ENCODE measurements around the gene GJD4.
A peak's percentile ranks its signal among the peaks of the same experiment; 100 is the strongest.

The GJD4 gene

GRCh38 chr10:35605191-35605590 lies at the start of gene GJD4:
Gene GJD4, plus strand, starts transcription at chr10:35605341. Its CDS starts 227 bp downstream, at chr10:35605568.
- DNase-seq = no peak

- no peak for DNase-seq
Measured at GRCh38 chr10:35555962-35556930, 48.9 kb upstream of the GJD4 start.

DNA sequence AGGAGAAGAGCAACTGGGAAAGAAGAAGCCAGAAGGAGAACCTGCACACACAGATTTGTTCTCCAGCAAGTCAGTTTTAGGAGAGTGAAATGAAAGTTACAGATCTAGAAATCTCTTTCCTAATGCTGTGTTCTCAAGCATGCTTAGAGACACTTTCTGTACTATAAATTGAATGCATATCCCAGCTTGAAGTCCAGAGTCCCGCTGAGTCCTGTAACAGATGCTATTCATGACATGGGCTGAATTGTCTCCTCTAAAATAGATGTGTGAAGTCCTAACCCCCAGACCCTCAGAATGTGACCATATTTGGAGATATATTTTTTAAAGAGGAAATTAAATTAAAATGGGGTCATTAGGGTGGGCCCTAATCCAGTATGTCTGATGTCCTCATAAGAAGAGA lies 46.9 kb upstream of the GJD4 start:
- no peak for DNase-seq

DNA sequence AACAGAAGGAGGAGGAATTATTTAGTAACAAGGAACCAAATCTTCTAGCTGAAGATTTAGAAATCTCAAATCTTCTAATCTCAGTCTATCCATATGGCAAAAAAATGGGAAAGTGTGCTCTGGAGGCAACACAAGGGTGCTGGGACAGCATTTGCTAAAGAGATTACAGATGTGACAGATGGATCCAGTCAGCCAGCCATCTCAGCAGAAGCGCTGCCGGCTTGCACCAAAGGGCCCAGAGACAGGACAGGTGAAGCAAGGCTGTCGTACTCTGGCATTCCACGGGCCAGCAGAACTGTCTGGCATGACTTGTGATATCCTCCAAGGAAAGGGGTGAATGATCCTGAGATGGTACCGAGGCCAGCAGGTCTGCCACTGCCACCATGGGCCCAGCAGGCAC lies 45.7 kb upstream of the GJD4 start:
- no peak for DNase-seq

- no peak for DNase-seq
Measured at GRCh38 chr10:35561715-35562114, 43.4 kb upstream of the GJD4 start.

DNA sequence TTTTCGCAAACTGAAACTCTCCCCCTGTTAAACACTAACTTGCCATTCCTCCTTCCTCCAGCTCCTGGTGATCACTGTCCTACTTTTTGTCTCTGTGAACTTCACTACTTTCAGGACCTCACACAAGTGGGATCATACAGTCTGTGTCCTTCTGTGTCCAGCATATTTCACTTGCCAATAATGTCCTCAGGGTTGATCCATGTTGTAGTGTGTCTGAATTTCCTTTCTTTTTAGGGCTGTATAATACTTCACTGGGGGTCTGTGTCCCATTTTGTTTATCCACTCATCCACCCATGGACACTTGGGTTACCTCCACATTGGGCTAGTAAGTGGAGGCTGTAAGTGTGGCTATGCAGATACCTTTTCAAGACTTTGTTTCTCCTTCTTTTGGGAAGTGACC lies 42.7 kb upstream of the GJD4 start:
- DNase-seq = no peak

- peak; percentile 14 for DNase-seq
Measured at GRCh38 chr10:35563261-35563891, 41.8 kb upstream of the GJD4 start.

- DNase-seq = no peak
Measured at GRCh38 chr10:35564341-35564968, 40.7 kb upstream of the GJD4 start.

GRCh38 chr10:35565602-35566081 lies 39.5 kb upstream of the GJD4 start:
- DNase-seq = no peak

- DNase-seq = no peak
Measured at GRCh38 chr10:35567951-35568350, 37.2 kb upstream of the GJD4 start.

- no peak for DNase-seq
Measured at GRCh38 chr10:35568483-35569015, 36.6 kb upstream of the GJD4 start.

- no peak for DNase-seq
Measured at GRCh38 chr10:35569111-35569707, 35.9 kb upstream of the GJD4 start.

- DNase-seq = no peak
Measured at GRCh38 chr10:35569836-35570235, 35.3 kb upstream of the GJD4 start.

- DNase-seq = no peak
Measured at GRCh38 chr10:35570397-35570796, 34.7 kb upstream of the GJD4 start.

GRCh38 chr10:35572583-35572982 lies 32.6 kb upstream of the GJD4 start:
- no peak for DNase-seq

DNA sequence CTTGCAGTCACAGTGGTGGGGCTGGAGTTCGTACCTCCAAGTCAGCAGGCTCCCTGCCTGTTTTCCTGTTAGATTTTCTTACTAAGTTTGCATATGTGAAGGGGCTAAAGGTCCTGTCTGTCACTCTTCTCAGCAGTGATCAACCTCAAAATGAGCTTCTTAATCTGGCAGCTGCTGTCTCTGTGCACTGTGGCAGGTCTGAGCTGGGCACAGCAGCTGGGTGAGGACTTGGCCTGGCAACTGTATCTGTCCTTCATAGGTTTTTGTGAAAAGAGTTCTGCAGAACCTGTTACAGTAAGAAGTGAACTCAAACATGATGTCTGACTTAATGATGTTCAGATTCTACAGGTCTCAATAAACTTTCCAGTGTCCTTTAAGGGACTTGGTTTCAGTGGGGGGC lies 31.3 kb upstream of the GJD4 start:
- DNase-seq = no peak

DNA sequence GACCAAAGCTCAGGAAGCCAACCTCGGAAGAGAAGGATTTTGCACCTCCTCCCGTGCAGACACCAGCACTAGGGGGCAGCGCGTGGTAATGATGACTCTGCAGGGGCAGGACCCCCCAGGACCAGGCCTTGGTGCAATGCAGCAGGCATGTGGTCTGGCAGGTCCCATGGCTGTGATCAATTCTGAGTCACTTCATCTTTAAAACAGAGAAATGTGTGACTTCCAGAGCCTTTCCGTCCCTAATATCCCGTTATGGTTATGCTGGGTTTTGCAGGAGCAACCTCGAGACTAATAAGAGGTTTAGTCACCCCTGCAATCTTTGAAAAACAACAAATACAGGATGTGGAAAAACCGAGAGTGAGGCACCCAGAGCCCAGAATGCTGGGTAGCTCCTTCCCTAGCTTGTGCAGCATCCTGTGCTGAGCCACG lies 30.2 kb upstream of the GJD4 start:
- no peak for DNase-seq

DNA sequence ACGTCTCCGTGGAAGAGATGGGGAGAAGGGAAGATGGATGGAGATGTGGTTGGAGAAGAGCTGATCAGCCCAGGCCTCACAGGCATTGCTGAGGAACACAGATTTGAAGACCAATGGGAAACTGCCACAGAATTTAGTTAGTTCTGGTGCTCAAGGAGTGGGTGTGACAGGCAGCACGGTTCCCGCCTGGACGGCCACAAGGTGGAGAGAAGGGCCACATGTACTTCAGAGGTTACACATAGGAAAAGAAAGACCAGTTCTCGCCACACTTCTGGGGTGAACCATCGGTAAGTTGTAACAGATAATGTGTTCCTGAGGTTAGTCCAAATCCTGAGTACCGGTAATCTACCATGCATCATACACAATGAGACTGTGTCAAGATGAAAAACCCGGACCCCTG lies 29.5 kb upstream of the GJD4 start:
- DNase-seq = no peak

DNA sequence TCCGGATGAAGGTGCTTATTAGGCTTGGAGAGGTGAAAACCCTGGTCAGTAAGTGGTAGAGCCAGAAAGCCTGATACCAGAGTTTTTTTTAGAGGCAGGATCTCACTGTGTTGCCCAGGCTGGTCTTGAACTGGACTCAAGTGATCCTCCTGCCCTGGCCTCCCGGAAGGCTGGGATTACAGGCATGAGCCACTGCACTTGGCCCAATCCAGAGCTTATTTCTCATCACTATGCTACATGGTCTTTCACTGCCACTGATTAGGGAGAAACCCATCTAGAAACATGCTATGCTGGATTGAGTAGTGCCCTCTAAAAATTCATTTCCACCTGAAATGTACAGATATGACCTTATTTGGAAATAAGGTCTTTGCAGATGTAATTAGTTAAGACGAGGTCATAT lies 28.4 kb upstream of the GJD4 start:
- no peak for DNase-seq

DNA sequence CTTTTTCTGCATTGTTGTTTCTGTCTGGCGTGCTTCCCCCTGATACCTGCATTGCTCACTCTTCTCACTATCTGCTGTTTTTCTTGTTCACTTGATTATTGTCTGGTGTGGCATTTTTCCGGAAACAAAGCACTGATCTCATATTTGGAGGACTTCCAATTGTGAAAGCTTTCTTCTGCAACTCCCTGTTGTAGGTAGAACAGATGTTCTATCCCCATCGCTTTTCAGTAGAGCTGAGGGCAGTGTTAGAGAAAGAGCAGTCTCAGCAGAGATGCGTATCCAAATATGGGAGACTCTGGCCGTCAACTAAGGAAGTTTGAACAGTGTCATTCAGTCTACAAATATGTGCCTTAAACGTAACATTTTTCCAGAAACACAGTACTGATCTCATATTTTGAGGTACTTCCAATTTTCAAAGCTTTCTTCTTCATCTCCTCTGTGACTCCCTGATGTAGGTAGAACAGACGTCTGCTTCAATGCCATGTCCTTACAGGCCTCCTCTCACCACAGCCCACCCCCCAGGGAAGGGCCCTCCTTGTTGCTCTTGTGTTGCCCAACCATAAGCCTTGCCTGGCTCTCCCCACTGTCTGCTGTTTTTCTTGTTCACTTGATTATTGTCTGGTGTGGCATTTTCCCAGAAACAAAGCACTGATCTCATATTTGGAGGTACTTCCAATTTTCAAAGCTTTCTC lies 27.1 kb upstream of the GJD4 start:
- DNase-seq = no peak

DNA sequence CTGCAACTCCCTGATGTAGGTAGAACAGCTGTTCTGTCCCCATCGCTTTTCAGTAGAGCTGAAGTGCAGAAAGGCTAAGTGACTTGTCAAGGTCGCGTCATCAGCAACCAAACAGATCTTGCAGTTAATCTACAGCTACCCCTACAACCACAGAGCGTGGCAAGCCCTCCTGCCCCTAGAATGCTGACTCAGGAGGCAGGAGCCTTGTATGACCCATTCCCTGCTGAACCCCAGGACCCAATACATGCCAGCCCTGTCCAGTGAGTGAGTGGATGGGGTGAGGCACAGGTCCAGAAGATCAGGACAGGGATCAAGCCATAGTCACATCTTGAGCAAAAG lies 26.6 kb upstream of the GJD4 start:
- no peak for DNase-seq

- no peak for DNase-seq
Measured at GRCh38 chr10:35579116-35579515, 26.0 kb upstream of the GJD4 start.
